ENCODE results near the gene SCAMP1. TPM values are rescaled to one million over a fixed set of nuclear protein-coding genes. Genes with fewer than 3 reads are reported as not detected.

SCAMP1 gene
- total and polyA plus RNA-seq, 9 donors = 13.6 to 38.8 (median 35.5) TPM

DNA sequence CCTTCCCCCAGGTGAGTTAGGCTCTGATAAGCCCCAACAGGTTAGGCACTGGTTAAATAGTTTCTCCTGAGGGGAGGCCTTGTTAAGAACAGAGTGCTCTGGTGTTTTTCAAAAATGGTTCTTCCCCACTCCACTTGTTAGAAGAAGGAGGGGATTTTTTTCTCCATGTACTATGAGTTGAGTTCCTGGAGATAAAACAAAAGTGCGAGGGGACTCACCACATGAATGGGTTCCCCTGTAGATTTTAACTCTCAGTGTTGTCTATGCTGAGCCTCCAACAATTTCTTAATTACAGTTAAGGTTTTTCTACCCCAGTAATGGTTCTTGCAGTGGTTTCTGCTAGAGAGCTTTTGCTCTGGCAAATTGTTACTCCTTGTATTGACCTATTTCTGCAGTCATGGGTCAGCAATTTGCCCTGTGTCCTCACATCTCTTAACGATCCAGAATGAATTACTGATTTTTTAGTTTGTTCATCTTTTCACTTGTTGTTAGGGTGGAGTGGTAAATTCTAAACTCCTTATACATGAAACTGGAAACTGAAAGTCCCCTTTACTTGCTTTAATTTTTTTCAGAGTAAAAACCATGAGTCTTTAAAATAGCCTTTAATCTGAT is 44.4 kb downstream of the SCAMP1 start:
- no peak overlapping the region for H3K27ac ChIP-seq
- H3K4me1 ChIP-seq (ENCODE audit: insufficient read depth) = no peaks in the 10 kb centered on the region
- no peak overlapping the region for H3K4me3 ChIP-seq
- no peaks in the 10 kb centered on the region for H3K36me3 ChIP-seq
- H3K9me3 ChIP-seq = no peaks in the 10 kb centered on the region
- intact Hi-C loops (cut with DNase I) = no loop called here
- 63 to 68% (median 63%) methylated on average over 2 of the region's 2 CpGs for WGBS, 3 donors
- no peaks in the 10 kb centered on the region for H3K27me3 ChIP-seq
- TF ChIP-seq POLR2A (IDR thresholded peaks at IDR 0.05) (no peak), EP300 (IDR thresholded peaks at IDR 0.05) (no peak)
- TF ChIP-seq, protein P1, sequence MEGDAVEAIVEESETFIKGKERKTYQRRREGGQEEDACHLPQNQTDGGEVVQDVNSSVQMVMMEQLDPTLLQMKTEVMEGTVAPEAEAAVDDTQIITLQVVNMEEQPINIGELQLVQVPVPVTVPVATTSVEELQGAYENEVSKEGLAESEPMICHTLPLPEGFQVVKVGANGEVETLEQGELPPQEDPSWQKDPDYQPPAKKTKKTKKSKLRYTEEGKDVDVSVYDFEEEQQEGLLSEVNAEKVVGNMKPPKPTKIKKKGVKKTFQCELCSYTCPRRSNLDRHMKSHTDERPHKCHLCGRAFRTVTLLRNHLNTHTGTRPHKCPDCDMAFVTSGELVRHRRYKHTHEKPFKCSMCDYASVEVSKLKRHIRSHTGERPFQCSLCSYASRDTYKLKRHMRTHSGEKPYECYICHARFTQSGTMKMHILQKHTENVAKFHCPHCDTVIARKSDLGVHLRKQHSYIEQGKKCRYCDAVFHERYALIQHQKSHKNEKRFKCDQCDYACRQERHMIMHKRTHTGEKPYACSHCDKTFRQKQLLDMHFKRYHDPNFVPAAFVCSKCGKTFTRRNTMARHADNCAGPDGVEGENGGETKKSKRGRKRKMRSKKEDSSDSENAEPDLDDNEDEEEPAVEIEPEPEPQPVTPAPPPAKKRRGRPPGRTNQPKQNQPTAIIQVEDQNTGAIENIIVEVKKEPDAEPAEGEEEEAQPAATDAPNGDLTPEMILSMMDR (IDR thresholded peaks at IDR 0.05) = no peak
- no peak for DNase-seq

DNA sequence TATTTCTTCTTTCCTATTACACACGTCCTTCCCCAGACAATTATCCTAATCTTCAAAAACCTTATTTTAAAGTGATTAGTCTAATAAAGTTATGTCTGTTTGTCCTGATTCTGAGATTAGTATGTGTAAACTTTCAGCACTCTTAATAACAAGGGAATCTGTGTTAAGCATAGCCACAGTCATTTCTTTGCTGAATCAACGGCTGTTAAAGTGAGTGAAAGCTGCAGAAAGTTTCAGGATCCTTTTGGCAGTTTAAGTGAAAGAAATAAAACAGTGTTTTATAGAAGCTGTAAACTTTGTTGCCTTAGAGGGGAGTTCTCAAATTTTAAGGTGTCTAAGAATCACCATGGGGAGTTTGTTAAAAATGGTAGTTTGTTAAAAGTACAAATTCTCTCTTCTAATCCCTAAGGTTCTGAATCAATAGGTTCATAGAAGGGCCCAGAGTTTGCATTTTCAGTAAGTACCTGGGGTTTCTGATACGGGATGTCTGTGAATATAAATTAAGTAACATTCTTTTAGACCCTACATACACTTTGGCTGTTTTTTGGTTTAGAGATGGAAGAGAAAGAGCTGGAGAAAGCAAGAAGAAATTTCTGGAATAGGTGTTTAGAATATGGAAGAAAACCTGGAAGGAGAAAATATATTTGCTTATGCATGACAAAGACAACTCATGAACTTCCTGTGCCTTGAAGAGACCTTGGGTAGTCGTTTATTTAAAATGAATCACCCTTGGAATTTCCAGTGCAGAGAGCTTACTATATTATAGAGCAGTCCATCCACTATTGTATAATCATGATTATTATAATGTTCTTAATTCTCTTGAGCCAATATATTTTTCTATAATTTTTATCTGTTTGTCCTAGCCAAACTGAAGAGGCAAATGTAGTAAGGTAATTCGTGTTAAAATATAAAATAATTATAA is 45.7 kb downstream of the SCAMP1 start:
- H3K27ac ChIP-seq = no peak overlapping the region

GRCh38 chr5:78407458-78407857 is 47.0 kb downstream of the SCAMP1 start:
- Histone ChIP-seq H3K27ac (no peak overlapping the region), H3K36me3 (no peaks in the 10 kb centered on the region), H3K4me3 (no peak overlapping the region), H3K4me1 (ENCODE audit: insufficient read depth) (no peaks in the 10 kb centered on the region), H3K27me3 (no peaks in the 10 kb centered on the region), H3K9me3 (no peaks in the 10 kb centered on the region)
- TF ChIP-seq POLR2A (IDR thresholded peaks at IDR 0.05) = no peak
- no peak for TF ChIP-seq EP300 (IDR thresholded peaks at IDR 0.05)
- TF ChIP-seq, protein P1 (IDR thresholded peaks at IDR 0.05) = no peak
- no peak for DNase-seq
- intact Hi-C loops (cut with DNase I) = no loop called here

More for the DNA sequence above, 45.7 kb downstream of the SCAMP1 start:
- H3K27me3 ChIP-seq = no peaks in the 10 kb centered on the region
- no peak overlapping the region for H3K4me3 ChIP-seq
- TF ChIP-seq, protein P1 (IDR thresholded peaks at IDR 0.05) = no peak
- TF ChIP-seq POLR2A (IDR thresholded peaks at IDR 0.05) = no peak
- TF ChIP-seq EP300 (IDR thresholded peaks at IDR 0.05) = no peak
- intact Hi-C loops (cut with DNase I) = no loop called here
- no peaks in the 10 kb centered on the region for H3K9me3 ChIP-seq
- no peaks in the 10 kb centered on the region for H3K4me1 ChIP-seq (ENCODE audit: insufficient read depth)
- no peaks in the 10 kb centered on the region for H3K36me3 ChIP-seq
- no peak for DNase-seq
- 58 to 64% (median 61%) methylated on average over 5 of the region's 5 CpGs for WGBS, 3 donors

DNA sequence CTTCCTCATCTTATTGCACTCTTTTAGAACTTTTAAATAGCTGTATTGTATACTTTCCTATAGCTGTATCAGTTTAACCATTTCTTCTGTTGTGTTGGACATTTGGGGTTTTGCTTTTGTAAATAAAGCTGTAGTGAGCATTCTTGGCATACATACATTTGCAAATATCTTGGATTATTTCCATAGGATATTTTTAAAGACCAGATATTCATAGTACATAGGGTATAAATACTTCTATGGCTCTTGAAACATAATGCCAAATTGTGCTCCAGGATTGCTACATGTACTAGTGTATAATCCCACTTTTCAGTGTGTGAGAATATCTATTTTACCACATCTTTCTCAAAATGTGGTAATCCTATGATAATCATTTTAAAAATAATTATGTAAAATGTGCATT is 51.2 kb downstream of the SCAMP1 start:
- H3K36me3 ChIP-seq = no peaks in the 10 kb centered on the region
- no peaks in the 10 kb centered on the region for H3K9me3 ChIP-seq
- intact Hi-C loops (cut with DNase I) = no loop called here
- H3K4me3 ChIP-seq = no peak overlapping the region
- no peaks in the 10 kb centered on the region for H3K27me3 ChIP-seq
- TF ChIP-seq POLR2A (IDR thresholded peaks at IDR 0.05) (no peak), EP300 (IDR thresholded peaks at IDR 0.05) (no peak)
- TF ChIP-seq, protein P1 (IDR thresholded peaks at IDR 0.05) = no peak
- DNase-seq = no peak
- H3K4me1 ChIP-seq (ENCODE audit: insufficient read depth) = no peaks in the 10 kb centered on the region
- no peak overlapping the region for H3K27ac ChIP-seq
